LHCN-M2 (cell line): ENCODE measurements around the gene ICAM3. TPM values are rescaled to one million over a fixed set of nuclear protein-coding genes. Genes with fewer than 3 reads are reported as not detected.
"Not testable (repeated sequence)": the region's sequence is repeated elsewhere in the genome, so short reads cannot be mapped to it uniquely, and the experiment has no call there.

Source experiments
- DNase-seq: peaks from one replicate; pipeline ENCODE4 v3.0.0-alpha.2; 2012; ENCODE audit warnings: low read depth
- polyA plus RNA-seq: library from polyadenylated mRNA; unstranded; fragments of >200 nt; gene quantifications from one replicate; pipeline ENCODE4 v1.2.1, GENCODE V29; 2012; ENCODE audit warnings: missing spikeins
- total RNA-seq: library from RNA; depleted of rRNA; stranded (reverse); fragments of >200 nt; gene quantifications from 2 replicates; pipeline ENCODE4 v1.2.3, GENCODE V29; 2014; rRNA removed

Gene ICAM3, protein sequence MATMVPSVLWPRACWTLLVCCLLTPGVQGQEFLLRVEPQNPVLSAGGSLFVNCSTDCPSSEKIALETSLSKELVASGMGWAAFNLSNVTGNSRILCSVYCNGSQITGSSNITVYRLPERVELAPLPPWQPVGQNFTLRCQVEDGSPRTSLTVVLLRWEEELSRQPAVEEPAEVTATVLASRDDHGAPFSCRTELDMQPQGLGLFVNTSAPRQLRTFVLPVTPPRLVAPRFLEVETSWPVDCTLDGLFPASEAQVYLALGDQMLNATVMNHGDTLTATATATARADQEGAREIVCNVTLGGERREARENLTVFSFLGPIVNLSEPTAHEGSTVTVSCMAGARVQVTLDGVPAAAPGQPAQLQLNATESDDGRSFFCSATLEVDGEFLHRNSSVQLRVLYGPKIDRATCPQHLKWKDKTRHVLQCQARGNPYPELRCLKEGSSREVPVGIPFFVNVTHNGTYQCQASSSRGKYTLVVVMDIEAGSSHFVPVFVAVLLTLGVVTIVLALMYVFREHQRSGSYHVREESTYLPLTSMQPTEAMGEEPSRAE
- total RNA-seq, result 6.7 and 9.0 TPM in 2 replicates
- 25.4 TPM for polyA plus RNA-seq

DNA sequence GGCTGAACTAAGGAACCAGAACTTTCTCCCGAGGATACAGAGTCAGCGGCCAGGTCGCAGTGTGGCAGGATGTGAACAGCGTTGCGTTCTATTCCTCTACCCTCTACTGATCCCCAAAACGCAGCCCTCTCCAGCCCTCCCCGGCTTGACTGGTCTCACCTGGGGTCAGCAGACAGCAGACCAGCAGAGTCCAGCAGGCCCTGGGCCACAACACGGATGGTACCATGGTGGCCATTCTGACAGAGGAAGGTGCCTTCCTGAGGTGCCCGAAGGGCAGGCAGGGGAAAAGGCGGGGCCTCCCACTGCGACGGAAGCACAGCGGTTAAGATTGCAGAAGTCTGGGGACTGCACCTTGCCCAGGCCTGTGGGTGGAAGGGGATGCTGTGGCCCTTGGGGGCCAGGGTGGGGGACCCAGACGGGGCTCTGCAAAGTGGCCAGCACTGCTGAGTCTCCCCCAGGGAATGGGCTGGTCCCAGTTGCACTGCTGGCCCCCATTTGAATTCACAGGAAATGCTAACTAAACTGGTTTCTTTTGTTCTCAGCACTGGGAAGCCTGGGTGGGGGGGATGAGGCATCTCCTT is at the start of gene ICAM3:
ICAM3 (minus strand) TSS at position 245 of the 581 bp plus-strand sequence; CDS start at position 235, 10 bp downstream.
- DNase-seq, result no peak

DNA sequence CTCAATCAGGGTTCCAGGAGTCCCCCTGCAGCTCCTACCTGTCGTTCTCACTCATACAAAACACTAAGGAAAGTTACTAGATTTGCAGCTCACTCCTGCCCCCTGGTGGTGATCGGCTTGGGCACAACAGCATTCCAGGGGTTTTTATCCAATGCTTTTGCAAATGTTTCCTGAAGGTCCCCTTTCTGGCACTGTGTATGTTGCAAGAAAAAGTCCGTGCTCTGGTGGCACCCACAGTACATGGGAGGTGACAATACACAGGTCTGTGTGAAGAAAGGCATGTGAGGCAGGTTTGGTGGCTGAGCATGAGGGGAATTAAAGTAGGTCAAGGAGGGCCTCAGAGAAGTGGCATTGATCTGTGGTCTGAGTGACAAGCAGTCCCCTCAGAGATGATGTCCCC is 49.5 kb upstream of the ICAM3 start:
- peak; percentile 70 for DNase-seq

DNA sequence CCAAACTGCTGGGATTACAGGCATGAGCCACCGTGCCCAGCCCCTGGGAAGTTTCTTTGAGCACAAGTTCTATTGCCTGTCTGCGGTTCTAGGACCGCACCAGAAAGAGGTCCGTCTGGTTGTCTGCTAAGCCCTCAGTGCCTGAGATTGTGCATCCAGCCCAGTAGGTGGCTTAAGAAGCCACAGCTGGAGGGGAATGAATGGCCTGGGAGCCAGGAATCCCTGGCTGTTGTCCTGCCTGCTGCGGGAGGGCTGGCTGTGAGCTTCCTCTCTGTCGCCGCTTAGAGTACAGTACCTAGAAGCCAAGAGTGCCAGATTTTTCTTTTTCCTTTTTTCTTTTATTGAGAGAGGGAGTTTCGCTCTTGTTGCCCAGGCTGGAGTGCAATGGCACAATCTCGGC is 45.2 kb upstream of the ICAM3 start:
- DNase-seq, result no peak

DNA sequence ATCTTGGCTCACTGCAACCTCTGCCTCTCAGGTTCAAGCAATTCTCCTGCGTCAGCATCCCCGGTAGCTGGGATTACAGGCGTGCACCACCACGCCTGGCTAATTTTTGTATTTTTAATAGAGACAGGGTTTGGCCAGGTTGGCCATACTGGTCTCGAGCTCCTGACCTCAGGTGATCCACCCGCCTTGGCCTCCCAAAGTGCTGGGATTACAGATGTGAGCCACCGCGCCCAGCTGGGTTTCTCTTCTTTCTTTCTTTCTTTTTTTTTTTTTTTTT is 43.7 kb upstream of the ICAM3 start:
- not testable (repeated sequence) for DNase-seq

DNA sequence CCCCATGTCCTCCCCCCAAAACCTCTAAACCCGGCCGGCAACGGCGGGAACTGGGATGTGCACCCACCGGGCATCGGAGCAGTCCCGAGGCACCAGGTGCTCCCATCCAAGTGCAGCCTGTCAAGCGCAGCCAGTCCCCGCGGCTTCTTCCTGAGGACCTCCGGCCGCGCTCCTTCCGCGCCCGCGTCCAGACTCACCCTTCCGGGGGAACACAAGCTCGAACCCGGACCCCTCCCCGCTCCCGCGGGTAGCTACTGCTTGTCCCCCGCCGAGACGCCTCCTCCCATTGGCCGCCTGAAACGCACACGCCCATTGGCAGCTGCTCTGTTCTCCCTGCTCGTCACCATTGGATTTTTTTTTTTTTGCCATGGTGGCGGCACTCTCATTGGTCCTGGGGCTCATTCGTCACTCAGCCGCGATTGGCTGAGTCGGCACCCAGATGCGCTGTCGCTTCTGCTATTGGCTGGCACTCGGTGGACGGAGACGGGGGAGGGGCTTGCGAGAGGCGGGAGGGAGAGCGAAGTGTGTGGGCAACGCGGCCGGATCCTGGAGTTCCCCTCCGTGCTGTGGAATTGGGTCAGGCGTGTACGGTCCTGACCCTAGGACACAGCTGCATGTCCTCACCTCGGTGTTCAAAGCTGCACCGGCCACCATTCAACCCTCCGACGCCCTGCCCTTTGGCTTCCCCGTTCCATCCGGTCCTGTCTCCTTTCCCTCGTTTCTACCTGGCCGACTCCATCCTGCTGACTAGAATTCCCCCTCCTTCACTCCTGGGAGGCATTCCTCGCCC is 41.1 kb upstream of the ICAM3 start, which contains the start of gene TYK2:
TYK2 (minus strand) TSS at position 260 of the 790 bp plus-strand sequence. CDS start 2,166 bp downstream, outside the sequence.
- peak; percentile 98 for DNase-seq

DNA sequence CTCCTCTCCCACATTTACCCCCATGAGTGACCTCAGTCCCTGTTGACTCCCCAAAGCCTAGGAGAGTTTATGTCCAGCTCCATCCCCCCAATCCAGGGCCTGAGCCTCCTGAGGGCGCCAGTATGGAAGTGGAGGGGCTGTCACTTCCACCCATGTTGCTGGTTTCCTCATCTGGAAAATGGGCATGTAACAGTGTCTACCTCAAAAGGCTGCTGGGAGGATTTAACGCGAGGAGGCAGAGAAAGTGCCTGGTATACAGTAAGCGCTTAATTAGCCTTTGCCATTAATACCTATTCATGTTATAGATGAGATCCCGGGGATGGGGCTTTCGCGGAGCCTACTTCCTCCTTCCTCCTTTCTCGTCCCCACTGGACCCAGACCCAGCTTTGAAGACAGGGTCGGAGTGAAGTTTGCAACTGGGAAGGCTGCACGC is 40.5 kb upstream of the ICAM3 start:
- DNase-seq, result peak; percentile 7

DNA sequence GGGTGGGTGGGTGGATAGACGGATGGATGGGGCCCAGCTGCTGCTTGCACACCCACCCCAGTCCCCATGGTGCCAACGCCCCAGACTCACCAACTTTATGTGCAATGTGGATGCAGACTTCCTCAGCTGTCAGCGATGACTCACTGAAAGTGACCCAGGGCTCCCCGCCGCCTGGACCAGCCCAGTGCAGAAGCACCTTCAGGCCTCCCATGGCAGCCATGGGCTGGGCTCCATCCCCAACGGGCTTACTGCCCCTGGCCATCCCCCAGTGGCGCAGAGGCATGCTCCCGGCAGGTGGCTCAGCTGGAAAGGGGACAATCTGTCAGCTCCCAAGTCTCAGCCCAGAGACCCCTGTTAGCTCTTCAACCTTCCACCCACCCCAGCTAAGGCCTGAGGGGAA is 38.7 kb upstream of the ICAM3 start:
- peak; percentile 18 for DNase-seq

DNA sequence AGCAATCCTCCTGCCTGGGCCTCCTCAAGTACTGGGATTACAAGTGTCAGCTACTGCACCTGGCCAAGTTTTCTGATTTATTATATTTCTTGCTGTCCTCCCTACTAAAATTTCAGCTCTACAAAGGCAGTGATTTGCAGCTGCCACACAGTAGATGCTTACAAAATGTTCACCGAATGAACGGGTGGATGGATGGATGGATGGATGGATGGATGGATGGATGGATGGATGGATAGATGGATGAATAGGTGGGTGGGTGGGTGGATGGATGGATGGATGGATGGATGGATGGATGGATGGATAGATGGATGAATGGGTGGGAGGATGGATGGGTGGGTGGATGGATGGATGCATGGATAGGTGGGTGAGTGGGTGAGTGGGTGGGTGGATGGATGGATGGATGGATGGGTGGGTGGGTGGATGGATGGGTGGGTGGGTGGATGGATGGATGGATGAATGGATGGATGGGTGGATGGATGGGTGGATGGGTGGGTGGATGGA is 37.8 kb upstream of the ICAM3 start:
- not testable (repeated sequence) for DNase-seq

DNA sequence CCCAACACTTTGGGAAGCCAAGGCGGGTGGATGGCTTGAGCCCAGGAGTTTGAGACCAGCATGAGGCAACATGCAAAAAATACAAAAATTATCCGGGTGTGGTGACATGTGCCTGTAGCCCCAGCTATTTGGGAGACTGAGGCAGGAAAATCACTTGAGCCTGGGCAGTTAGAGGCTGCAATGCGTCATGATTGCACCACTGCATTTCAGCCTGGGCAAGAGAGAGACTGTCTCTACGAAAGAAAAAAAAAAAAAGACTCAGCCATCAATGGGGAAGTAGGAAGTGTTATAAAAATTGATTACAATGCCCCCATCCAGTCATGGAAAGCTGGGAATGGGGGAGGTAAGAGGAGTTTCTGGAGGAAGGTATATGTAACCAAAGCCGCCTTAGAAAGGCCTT is 35.5 kb upstream of the ICAM3 start:
- DNase-seq, result no peak

DNA sequence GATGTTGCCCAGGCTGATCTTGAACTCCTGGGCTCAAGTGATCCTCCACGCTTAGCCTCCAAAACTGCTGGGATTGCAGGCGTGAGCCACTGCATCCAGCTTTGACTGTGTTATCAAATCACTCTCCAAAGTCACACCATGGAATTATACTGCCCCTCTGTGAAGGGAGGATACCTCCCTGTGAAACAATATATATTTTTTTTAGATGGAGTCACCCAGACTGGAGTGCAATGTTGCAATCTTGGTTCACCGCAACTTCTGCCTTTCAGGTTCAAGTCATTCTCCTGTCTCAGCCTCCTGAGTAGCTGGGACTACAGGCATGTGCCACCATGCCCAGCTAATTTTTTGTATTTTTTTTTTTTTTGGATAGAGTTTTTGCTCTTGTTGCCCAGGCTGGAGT is 33.3 kb upstream of the ICAM3 start:
- DNase-seq, result no peak

DNA sequence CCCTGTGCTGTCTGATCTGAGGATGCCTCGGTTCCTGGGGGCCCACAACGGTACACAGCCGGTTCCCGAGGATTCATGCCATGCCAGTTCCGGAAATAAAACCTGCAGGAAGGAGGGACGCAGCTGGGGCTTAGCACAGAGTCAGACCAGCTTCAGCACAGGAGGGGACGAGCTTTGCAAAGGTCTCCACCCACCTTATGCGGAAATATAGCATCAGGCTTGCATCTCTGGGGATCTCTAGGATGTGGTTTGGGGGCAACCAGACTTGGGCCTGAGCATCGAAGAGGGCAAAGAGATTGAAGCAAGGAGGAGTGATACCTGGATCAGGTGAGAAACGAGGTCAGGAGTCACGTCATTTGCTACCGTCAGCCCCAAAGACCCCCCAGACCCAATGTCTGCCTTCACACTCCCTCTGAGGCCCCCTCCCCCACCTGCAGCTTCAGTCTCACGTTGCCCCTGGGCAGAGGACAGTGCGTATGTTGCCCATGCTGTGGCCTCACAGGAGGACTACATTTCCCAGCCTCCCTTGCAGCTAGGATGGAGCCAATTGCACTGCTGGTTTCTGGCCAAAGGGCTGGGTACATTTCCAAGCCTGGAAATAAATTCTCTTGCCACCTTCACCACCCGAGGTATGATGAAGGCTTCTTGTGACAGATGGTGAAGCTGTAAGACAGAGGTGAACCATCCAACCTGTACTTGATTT is 28.8 kb upstream of the ICAM3 start:
- DNase-seq, result no peak

DNA sequence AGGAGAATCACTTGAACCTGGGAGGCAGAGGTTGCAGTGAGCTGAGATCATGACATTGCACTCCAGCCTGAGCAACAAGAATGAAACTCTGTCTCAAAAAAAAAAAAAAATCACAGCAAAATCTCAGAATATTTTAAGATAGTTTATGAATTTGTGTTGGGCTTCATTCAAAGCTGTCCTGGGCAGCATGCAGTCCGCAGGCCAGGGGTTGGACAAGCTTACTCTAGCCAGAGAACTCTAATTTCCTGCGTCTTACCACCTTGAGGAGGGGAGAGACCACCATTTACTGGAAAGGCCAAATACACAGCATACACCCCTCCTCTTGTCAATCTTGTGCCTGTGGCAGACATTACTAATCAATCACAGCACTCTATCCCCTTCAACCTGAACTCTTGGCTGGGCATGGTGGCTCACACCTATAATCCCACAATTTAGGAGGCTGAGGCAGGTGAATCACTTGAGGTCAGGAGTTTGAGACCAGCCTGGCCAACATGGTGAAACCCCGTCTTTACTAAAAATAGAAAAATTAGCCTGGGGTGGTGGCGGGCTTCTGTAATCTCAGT is 27.6 kb upstream of the ICAM3 start:
- DNase-seq, result not testable (repeated sequence)

DNA sequence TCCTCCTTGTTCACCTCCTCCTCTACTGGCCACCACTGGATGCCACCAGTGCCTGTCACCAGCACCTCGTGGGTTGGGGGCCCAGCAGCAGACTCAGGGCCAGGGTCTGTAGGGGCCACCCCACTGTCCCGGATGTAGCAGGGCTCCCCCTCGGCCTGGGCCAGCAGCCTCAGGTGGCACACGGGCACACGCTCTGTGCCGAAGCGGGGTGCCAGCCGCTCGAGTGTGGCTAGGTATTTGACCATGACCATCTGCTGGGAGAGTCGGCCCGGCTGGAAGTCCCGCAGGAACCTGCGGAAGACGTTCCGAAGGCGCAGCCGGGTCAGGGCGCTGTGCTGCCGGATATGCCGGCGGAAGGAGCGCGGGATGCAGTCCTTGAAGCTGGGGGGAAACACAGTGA is 26.1 kb upstream of the ICAM3 start:
- DNase-seq, result no peak

DNA sequence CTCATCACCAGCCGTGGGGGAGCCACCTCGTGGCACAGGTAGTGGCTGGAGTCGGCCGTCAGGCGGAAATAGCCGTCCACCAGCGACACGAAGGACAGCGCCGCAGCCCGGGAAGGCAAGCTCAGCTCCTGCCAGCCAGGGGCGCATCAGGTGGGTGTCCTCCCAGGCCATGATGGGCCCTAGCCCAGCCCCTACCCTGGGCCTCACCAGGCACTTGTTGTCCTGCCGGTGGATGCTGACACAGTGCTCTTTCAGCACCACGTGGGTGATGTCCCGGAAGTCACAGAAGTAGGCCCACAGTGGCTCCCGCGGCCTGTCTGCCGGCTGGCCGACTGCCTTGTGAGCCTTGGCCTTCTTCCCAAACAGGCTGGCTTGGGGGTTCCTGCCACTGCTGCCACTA is 25.2 kb upstream of the ICAM3 start:
- no peak for DNase-seq

DNA sequence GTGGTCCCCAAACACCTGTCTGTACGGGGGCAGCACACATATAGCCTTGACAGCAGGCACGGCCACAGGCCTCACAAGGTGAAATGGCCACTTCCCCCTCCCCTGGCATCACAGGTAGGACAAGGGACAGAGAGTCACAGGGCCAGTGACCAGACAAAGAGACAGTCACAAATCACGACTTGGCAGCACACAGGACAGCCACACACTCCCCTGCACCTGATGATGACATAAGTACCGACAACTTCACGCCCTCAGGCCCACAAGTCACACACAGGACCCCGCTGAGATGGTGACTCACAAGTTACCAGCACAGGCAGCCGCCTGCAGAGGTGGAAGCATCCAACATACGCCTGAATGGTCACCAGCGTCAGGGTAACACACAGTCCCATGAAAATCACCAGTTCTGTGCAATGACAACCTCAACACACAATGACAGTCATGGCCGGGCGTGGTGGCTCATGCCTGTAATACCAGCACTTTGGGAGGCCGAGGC is 24.4 kb upstream of the ICAM3 start:
- DNase-seq, result no peak

DNA sequence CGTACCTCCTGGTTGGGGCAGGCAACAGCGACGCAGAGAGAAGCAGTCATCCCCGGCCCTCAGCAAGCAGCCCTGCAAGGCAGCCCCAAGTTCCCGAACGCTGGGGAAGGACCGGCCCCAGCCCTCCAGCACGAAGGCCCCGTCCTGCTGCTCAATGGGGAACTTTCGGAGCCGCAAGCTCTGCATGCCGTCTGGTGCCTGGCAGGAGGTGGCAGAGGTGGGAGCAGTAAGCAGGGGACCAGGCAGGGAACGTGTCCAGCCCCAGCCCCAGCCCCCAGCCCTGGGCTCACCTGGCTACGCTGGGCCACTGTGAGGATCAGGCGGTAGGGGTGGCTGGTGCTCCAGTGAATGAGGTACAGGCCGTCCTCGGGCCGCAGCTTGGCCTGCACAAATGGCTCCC is 22.8 kb upstream of the ICAM3 start:
- DNase-seq, result no peak

DNA sequence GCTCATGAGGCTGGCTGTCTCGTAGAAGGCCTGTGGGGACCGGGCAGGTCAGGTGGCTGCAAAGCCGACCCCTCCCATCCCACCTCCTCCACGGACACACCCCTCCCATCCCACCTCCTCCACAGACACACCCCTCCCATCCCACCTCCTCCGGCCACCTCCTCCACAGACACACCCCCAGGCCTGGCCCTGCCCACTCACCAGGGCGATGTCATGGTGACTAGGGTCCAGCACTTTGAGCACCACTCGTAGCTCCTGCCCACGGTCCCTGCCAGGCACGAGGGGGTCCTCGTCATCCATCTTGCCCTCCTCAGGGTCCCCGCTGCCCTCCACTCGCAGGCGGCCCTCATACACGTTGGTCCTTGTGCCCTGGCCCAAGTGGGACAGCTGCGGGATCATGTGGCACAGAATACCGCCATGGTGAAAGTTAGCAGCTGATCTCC is 22.2 kb upstream of the ICAM3 start:
- no peak for DNase-seq

DNA sequence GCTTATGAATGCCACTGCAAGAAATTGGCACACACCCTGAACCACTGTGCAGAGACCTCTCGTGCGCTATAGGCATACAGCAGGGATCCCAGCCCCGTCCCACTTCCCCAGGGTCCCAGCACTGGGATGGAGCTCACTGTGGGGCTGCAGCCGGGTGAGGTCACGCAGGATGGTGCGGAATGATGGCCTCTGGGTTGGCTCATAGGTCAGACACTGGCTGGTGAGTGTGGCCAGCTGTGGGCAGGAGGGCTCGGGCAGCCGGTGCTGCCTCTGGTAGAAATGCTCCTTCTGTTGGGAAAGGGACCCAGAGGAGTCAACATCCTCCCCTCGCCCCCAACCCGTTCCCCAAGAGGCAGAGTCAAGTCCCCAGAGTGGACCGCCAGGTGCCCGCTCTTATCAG is 17.0 kb upstream of the ICAM3 start:
- DNase-seq, result no peak

DNA sequence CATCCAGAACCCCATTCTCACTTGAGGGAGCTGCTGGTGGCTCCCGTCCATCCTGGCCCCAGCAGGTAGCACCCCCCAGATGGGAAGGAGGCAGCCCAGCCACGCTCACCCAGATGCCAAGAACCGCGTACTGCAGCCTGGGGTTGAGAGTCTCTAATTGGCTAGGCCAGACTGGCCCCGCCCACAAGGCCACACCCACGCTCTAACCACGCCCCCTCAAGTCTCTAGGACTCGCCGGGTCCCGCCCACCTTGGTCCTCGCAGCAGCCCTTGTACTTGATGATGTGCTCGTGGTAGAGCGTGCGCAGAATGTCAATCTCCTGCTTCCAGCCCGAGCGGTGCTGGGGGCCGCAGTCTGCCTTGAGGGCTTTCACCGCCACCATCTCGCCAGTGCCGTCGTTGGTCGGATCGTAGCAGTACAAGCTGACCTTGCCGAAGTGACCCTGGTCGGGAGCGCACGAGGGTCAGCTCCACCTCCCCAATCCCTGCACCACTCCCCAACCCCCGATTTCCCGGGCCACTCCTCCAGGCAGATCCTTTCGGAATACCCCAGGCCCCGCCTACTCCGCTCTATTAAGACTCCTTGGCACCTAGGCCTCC is 14.5 kb upstream of the ICAM3 start:
- no peak for DNase-seq
